CD4-positive, alpha-beta T cell treated with Interleukin-4 for 1 hour (primary cell): ENCODE results near the gene MFSD2A.
"Not testable (repeated sequence)": the region's sequence is repeated elsewhere in the genome, so short reads cannot be mapped to it uniquely, and the experiment has no call there.

Experiments
- DNase-seq, 2 donors: peaks; one replicate each; pipeline ENCODE4 v3.0.0-alpha.2; 2020 to 2022

Gene MFSD2A

GRCh38 chr1:39969531-39970270 lies 14.8 kb downstream of the MFSD2A start:
- no peak for DNase-seq

DNA sequence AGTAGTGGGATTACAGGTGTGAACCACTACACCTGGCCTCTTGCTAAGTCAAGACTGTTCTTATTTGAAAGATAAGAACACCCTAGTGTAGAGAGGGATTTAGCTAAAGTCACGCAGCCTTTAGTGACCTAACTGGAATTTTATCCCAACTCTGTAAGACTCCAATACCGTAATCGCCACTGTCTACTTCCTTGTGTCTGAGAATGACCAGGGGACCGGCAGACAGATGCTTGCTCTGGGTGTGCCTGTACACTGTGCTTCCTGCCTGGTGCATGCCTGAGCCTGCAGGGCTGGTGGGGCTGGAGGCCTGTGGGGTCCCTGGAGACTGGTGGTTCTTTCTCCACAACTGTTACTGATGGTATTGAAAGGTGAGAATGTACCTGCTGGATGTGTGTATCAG lies 15.3 kb downstream of the MFSD2A start:
- no peak for DNase-seq

- no peak for DNase-seq
Measured at GRCh38 chr1:39971138-39971537, 16.2 kb downstream of the MFSD2A start.

GRCh38 chr1:39973503-39974135 lies 18.7 kb downstream of the MFSD2A start:
- peak; percentile 74 to 75 for DNase-seq

- no peak for DNase-seq
Measured at GRCh38 chr1:39976732-39977131, 21.8 kb downstream of the MFSD2A start.

DNA sequence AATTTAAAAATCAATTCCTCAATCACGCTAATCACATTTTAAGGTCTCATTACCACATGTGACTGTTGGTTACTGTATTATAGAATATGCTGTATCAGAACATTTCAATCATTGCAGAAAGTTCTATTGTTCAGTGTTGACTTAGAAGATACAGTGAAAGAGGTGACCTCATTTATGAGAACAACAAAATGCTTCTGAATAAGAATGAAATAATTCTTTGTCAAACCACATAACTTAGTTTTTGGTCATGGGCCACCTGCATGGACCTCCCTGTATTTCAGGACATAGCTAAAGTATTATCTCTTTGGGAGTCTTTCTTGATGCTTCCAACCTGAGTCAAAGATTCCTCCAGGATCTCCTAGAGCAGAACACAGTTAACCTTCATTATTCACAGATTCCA lies 22.3 kb downstream of the MFSD2A start:
- no peak for DNase-seq

- no peak for DNase-seq
Measured at GRCh38 chr1:39979654-39980053, 24.7 kb downstream of the MFSD2A start.

DNA sequence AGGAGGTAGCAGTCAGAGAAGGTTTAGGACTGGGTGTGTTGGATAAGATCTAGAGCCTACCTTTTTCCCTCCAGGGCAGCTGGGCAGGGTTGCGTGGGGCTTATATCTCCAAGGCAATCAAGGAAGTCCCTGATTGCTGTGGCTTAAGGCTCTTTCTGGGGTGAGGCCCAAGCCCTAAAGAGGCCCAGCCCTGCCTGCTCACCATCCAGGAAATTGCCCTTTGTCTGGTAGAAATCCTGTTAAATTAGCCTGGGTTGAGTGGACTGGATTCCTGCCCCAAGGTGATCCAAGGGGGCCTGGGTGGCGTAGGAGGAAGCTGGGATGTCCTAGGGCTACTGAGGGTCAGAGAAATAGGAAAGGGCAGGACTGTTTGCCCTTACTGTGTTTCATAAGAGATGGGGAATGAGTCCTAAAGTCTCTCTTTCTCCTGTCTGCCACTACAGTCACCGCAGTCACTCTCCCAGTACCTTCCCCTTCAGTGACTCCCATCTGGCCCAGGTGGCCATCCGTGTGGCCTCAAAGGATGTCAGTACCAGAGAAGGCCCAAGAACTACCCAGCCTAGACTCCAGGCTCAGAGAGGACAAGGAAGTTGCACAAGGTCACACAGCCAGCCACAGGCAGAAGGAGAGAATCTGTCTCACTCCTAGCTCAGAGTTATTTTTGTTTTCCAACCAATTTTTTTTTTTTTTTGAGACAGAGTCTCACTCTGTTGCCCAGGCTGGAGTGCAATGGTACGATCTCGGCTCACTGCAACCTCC lies 25.8 kb downstream of the MFSD2A start:
- DNase-seq: no peak

DNA sequence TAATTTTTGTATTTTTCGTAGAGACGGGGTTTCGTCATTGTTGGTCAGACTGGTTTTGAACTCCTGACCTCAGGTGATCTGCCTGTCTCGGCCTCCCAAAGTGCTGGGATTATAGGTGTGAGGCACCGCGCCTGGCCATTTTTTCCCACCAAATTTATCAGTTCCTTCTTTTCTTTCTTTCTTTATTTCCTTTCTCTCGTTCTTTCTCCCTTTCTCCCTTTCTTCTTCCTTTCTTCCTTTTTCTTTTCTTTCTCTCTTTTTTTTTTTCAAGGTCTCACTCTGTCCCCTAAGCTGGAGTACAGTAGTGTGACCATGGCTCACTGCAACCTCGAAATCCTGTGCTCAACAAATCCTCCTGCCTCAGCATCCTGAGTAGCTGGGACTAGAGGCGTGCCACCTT lies 26.4 kb downstream of the MFSD2A start:
- DNase-seq: no peak

- no peak for DNase-seq
Measured at GRCh38 chr1:39981945-39982344, 27.0 kb downstream of the MFSD2A start.

- DNase-seq: not testable (repeated sequence)
Measured at GRCh38 chr1:39984480-39984879, 29.5 kb downstream of the MFSD2A start.

DNA sequence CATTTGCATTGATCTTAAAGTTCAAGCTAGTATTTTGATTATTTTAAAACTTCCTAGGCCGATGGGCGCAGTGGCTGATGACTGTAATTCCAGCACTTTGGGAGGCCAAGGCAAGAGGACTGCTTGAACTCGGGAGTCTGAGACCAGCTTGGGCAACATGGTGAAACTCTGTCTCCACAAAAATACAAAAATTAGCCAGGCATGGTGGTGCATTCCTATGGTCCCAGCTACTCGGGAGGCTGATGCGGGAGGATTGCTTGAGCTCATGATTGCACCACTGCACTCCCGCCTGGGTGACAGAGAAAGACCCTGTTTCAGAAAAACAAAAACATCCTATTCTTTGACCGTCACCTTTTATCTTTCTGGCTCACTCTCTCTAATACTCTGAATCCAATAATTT lies 30.0 kb downstream of the MFSD2A start:
- DNase-seq: no peak

- DNase-seq: no peak
Measured at GRCh38 chr1:39987869-39988268, 32.9 kb downstream of the MFSD2A start.

DNA sequence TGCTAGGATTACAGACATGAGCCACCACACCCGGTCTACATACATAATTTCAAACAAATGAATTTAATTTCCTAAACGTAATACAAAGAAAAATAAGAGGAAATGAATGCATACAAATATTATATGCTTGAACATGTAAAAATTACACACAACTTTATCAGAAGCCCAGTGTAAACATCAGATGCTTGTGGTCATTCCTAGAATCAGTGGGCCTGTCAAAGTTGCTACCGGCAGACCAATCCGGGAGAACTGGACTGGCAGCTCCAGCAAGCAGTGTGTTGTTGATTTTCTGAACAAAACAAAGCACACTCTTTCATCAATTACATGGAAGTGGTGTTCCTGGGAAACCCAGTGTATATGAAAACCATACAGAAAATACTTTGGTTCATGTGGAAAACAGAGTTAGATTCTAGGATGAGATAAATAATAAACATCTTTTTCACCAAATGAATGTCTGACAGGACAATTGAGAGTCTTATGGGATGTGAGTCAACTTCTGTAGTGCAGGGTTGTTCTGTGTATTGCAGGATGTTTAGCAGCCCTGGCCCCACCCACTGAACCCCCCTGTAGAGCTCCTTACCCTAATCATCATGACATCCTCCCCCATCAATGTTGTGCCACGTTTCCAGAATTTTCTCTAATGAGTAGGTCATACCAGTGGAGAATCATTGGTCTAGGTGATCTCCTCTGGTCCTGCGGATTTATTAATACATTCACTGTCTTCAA lies 33.8 kb downstream of the MFSD2A start:
- DNase-seq: no peak

GRCh38 chr1:39990428-39990827 lies 35.5 kb downstream of the MFSD2A start:
- no peak for DNase-seq

- peak in 1 of 2 donors; percentile 18 for DNase-seq
Measured at GRCh38 chr1:39992234-39992633, 37.3 kb downstream of the MFSD2A start.

GRCh38 chr1:39992888-39993287 lies 37.9 kb downstream of the MFSD2A start:
- no peak for DNase-seq

DNA sequence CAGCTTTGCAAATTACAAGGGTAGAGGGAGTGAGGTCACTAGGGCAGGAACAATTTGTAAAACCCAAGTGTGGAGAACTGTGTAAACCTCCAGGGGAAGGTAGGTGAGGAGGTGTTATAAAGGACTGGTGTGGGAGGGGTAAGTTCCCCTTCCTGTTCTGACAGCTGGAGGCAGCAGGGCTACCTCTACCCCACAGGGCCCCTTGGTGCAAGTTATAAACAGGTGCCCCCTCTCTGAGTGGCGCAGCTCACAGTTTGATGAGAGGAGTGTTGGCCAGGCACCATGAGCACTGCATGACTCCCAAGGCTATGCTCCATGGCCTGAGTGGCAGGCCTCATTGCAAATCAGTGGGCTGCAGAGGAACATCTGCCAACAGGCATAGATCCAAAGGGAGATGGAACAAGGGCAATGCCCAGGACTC lies 41.0 kb downstream of the MFSD2A start:
- DNase-seq: peak; percentile 26 to 36

GRCh38 chr1:39996396-39997004 lies 41.6 kb downstream of the MFSD2A start:
- DNase-seq: no peak

- no peak for DNase-seq
Measured at GRCh38 chr1:40001456-40001855, 46.5 kb downstream of the MFSD2A start.

GRCh38 chr1:40003156-40004093 lies 48.5 kb downstream of the MFSD2A start:
- DNase-seq: peak in 1 of 2 donors; percentile 12

GRCh38 chr1:40004857-40005256 lies 49.9 kb downstream of the MFSD2A start:
- no peak for DNase-seq
